ENCODE results near the gene MYLIP. TPM values are rescaled to one million over a fixed set of nuclear protein-coding genes. Genes with fewer than 3 reads are reported as not detected.

MYLIP gene
- total RNA-seq, 4 donors from 2014 or later, result 33.5 to 61.8 (median 35.3) TPM

GRCh38 chr6:16160794-16161193, 31.9 kb downstream of the MYLIP start:
- Histone ChIP-seq H3K27me3 (peaks cover 0 to 7% (median 0%) of the 10 kb centered on the region in 4 donors), H3K36me3 (no peaks in the 10 kb centered on the region), H3K4me3 (no peak overlapping the region), H3K9me3 (no peaks in the 10 kb centered on the region), H3K27ac (replicated peaks in 1 of 4) (no peak overlapping the region), H3K4me1 (peaks cover 0 to 7% (median 6%) of the 10 kb centered on the region in 4 donors)
- TF ChIP-seq POLR2A (IDR thresholded peaks at IDR 0.05; ENCODE audit: low read depth) (no peak), EP300 (IDR thresholded peaks at IDR 0.05) (no peak), CTCF (IDR thresholded peaks at IDR 0.05) (no peak), POLR2AphosphoS5 (IDR thresholded peaks at IDR 0.05) (no peak)
- 91% methylated on average over 11 of the region's 11 CpGs for WGBS
- intact Hi-C loops (cut with DNase I), result no loop called here
- no peak for DNase-seq (ENCODE audit: extremely low spot score)

DNA sequence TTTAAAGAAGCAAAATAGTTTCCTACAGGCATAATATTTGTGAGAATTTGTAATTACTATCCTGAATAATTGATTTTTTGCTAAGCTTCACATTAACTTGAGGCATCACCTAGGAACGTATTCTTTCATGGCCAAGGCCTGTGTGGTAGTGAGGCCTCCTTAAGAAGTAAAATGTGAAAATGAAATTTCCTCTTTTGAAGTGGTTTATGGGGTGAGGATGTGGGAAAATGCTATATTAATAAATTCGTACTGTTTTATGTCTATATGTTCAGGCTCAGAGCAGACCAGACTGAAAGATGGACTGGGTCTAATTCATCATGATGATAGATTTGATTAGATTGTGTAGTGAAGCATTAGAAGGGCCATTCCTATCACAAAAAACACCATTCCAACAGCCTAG, 33.1 kb downstream of the MYLIP start:
- Histone ChIP-seq H3K27me3 (peaks cover 0 to 12% (median 0%) of the 10 kb centered on the region in 4 donors), H3K27ac (replicated peaks in 1 of 4) (no peak overlapping the region), H3K4me3 (no peak overlapping the region), H3K9me3 (no peaks in the 10 kb centered on the region), H3K4me1 (peaks cover 0 to 7% (median 6%) of the 10 kb centered on the region in 4 donors), H3K36me3 (no peaks in the 10 kb centered on the region)
- no peak for DNase-seq (ENCODE audit: extremely low spot score)
- WGBS, result 91% methylated on average over 2 of the region's 2 CpGs
- intact Hi-C loops (cut with DNase I), result no loop called here
- TF ChIP-seq POLR2A (IDR thresholded peaks at IDR 0.05; ENCODE audit: low read depth) (no peak), CTCF (IDR thresholded peaks at IDR 0.05) (no peak), POLR2AphosphoS5 (IDR thresholded peaks at IDR 0.05) (no peak), EP300 (IDR thresholded peaks at IDR 0.05) (no peak)

DNA sequence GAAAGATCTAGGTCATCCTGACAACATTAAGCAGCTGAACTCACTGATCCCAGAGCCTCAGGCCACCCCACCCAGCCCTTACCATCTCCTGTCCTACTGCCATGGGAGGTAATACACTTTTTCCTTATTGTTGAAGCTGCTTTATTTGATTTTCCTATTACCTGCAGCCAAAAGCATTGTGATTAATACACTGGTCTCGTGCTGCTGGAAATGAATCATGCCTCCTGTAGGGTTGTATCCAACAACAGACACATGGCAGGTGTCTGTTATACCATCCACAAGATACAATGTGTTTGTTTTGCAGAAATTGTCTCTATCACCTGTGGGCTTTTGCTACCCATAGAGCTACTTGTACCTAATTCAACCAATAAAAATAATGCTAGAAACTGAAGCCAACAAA, 34.2 kb downstream of the MYLIP start:
- Histone ChIP-seq H3K36me3 (no peaks in the 10 kb centered on the region), H3K27me3 (peaks cover 0 to 12% (median 0%) of the 10 kb centered on the region in 4 donors), H3K27ac (replicated peaks in 1 of 4) (no peak overlapping the region), H3K4me3 (no peak overlapping the region), H3K9me3 (no peaks in the 10 kb centered on the region), H3K4me1 (peaks cover 0 to 2% (median under 1%) of the 10 kb centered on the region in 4 donors)
- DNase-seq (ENCODE audit: extremely low spot score), result no peak
- TF ChIP-seq EP300 (IDR thresholded peaks at IDR 0.05), result no peak
- TF ChIP-seq POLR2A (IDR thresholded peaks at IDR 0.05; ENCODE audit: low read depth), result no peak
- no peak for TF ChIP-seq CTCF (IDR thresholded peaks at IDR 0.05)
- no peak for TF ChIP-seq POLR2AphosphoS5 (IDR thresholded peaks at IDR 0.05)
- WGBS, result 77% methylated on average over 1 of the region's 1 CpG
- intact Hi-C loops (cut with DNase I), result no loop called here

DNA sequence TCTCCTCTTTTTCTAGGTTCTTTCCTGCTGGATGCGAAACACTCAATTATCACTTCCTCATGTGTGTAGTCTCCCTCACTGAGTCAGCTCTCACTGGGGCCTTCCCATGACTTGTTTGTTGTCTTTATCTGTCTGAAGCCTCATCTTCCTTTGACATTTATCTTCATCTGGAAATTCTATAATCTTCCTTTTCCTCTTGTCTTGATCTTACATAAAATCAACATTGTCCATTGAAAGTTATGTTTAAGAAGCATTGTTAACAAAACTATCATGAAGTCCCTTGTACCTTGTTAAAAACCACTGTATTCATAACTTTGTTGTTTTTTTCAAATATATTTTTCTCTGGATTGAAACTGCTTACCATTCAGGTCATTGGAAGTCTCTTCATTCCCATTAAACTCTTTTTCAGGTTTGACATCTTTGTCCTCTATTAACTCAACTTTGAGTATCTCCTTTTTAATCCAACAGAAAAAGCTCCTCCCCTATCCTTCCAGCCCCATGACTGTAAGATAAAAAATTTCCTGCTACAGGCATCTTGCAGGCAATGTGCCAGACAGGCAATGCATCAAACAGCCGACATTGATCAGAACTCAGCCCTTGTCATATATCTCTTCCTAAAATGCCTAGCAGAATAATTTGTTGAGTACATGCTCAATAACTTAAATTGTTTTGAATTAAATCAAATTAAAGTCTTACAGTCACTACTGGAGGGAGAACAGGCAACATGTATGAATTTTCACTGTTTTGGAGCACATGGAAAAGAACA, 34.8 kb downstream of the MYLIP start:
- WGBS, result 62% methylated on average over 2 of the region's 2 CpGs
- peaks cover 0 to 12% (median 0%) of the 10 kb centered on the region in 4 donors for H3K27me3 ChIP-seq
- no peak for DNase-seq (ENCODE audit: extremely low spot score)
- H3K4me1 ChIP-seq, result no peaks in the 10 kb centered on the region
- intact Hi-C loops (cut with DNase I), result no loop called here
- no peak overlapping the region for H3K27ac ChIP-seq (replicated peaks in 1 of 4)
- no peaks in the 10 kb centered on the region for H3K9me3 ChIP-seq
- H3K36me3 ChIP-seq, result no peaks in the 10 kb centered on the region
- no peak overlapping the region for H3K4me3 ChIP-seq
- TF ChIP-seq CTCF (IDR thresholded peaks at IDR 0.05) (no peak), POLR2AphosphoS5 (IDR thresholded peaks at IDR 0.05) (no peak), EP300 (IDR thresholded peaks at IDR 0.05) (no peak), POLR2A (IDR thresholded peaks at IDR 0.05; ENCODE audit: low read depth) (no peak)
